Suppressor macrophage treated with lipopolysaccharide for 4 hours (primary cell): ENCODE measurements around the gene TMEM97.
"Not testable (repeated sequence)": the region's sequence is repeated elsewhere in the genome, so short reads cannot be mapped to it uniquely, and the experiment has no call there.

ENCODE experiments used
- DNase-seq: peaks from one replicate; pipeline ENCODE4 v3.0.0-alpha.2; 2020

The TMEM97 gene

DNA sequence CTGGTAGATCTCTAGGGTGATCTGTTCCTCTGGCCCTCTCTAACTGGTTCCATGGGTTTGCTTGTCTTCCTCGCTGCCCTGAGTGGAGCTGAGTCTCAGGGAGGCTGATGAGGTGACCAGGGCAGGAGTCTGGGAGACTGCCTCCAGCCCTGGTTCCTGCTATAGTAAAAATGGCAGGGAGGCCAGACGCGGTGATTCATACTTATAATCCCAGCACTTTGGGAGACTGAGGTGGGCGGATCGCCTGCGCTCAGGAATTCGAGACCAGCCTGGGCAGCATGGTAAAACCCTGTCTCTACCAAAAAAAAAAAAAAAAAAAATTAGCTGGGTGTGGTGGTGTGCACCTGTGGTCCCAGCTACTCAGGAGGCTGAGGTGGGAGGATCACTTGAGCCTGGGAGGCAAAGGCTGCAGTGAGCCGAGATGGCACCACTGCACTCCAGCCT is 19.8 kb downstream of the TMEM97 start:
- not testable (repeated sequence) for DNase-seq

DNA sequence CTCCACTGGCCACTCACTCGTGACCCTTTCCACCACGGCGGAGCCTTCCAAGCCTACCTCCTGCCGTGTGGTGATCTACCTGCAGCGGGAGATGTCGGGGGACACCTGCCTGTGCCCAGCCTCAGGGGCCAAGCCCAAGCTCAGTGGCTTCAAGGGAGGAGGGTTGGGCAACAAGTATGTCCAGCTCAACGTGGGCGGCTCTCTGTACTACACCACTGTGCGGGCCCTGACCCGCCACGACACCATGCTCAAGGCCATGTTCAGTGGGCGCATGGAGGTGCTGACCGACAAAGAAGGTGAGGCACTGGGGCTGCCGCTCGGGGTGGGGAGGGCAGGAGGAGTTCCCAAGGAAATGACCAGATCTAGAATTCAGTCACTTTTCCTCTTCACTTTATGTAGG is 20.4 kb downstream of the TMEM97 start:
- DNase-seq: no peak

DNA sequence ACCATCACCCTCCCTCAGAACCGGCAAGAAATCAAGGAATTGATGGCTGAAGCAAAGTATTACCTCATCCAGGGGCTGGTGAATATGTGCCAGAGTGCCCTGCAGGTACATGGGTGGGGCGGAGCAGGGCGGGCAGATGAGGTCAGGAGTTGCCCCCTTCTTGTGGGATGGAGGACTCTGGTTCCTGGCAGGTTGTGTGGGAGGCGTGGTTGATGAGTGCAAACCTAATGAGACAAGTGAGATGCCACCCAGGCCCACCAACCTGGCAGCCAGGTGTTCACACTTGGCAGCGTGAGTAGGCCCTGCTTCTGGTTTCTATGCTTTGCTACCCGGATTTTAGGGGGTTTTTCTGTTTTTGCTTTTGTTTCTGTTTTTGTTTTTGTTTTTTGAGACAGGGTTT is 21.4 kb downstream of the TMEM97 start:
- no peak for DNase-seq

DNA sequence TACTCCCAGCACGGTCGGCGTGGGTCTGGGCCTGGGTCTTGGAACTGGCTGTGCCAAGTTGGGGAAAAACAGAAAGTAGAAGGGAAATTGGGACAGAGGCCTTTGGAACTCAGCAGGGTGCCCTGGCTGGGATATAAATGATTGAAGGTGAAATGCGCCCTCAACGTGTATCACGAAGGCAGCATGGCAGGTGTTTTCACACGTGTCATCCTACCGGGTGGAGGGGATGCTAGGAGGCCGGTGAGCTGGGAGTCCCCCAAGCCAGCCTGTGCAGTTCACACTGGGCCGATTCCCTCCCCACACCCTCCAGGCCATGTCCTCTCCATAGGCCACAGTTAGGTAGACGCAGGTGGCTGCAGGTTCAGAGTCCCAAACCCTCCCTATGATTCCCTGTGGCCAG is 22.5 kb downstream of the TMEM97 start:
- no peak for DNase-seq

GRCh38 chr17:28342313-28342712 is 23.3 kb downstream of the TMEM97 start:
- no peak for DNase-seq

DNA sequence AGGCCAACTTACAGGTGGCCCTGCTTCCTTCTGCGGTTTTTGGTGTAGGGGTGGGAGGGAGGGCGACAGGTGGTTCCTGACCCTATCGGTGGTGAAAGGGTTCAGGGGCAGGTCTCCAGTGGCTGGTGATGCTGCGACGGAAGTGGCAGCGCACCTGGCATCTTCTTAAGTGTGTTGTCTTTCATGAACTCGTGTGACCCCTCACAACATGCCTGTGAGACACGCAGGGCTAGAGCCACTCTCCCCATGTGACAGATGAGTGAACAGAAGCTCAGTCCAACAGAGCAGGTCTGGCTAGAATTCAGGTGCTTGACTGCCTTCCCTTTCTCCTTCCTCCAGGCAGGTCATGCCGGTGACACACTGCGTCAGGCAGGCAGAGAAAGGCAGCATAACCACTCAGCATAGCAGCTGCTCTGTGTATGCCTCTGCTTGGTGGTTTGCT is 24.5 kb downstream of the TMEM97 start:
- no peak for DNase-seq

DNA sequence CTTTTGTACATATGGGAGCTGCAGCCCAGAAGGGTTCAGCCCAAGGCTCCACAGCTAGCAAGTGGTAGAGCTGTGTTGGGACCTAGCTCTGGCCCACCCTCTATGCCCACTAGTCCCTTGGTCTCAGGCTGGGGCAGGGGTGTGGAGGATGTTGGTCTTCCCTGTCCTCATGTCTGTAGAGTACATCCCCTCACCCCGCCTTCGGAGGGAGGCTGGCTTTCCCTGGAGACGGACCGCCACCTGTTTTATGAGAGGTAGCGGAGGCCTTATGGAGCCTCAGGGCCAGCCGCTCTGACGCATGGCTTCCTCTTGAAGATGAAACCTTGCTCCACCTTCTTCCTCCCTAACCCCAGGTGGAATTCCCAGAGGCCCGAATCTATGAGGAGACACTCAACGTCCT is 25.0 kb downstream of the TMEM97 start:
- DNase-seq: no peak

GRCh38 chr17:28344435-28344901 is 25.5 kb downstream of the TMEM97 start:
- DNase-seq: no peak

DNA sequence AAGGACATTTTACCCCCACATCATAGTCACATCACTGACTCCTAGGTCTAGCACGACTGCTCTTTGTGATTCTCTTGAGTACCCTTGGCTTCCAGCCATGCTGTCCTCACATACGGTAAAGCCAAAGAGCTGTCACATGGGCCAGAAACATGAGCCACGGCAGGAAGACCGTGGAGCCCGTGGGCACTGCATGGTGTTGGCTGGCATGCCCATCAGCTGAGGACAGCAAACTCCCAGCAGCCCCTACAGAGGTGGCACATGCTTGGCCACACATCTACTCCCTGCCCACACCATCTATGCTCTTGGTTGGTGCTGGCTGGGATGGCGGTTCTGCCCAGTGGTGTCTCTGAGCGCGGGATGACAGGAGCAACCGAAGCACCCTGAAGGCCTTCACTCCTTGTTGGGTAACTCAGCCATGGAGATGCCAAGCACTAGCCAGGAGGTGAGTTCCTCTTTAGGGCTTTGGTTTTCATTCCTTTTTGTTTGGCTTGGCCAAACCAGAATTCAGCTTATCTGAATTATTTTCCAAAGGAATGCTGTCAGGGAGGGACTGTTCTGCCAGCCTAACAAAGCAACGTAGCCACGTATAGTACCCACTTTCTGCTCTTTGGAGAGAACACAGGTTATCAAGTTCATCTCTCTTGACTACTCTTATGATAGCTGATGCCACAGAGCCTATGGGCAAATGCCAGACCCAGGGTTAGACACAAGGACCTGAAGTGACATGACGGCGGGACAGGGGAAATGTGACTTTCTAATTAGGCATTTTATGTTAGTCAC is 26.6 kb downstream of the TMEM97 start:
- no peak for DNase-seq

DNA sequence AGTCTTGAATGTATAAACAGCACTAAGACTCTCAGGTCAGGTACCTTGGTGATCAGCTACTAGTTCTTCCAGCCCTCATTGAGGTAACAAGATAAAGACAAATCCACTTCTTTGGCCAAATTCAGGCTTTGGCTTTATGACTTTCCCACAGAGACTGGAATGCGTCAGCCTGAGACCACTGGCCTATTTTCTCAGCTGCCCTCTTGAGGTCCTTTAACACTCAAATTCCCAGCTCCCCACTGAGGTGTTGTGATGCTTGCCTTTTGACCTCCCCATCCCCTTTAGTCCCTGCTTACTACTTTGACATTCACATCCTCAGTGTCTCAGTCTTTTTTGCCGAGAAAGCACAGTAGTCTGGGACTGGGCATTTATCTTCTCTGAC is 27.2 kb downstream of the TMEM97 start:
- DNase-seq: no peak

GRCh38 chr17:28346746-28347246 is 27.8 kb downstream of the TMEM97 start:
- DNase-seq: no peak

DNA sequence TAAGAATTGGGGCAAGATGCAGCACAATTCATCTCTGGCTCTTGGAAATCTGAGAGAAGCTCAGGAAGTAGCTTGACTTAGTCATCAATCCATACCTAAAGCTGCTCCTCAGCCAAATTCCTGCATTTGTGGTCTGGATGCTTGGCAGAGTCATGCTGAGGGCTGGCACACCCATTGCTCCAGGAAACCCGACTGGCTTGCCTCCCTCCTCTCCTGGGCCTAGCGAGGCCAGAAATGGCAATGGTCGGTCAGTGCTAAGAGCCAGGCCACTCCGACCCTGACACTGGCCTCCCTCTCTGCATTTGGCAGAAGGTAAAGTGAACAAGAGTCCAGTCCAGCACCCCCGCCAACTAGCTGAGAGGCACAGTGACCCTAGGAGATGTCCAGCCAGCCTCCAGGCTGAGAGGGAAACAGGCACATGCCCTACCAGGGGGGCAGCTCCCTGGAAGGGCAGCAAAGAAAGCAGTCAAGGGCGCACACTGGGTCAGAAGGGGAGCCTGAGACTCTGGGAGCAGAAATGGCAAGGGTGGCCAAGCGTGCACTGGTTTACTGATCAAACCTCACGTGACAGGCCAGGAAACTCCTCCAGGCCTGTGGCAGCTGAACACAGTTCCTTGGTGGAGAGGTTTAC is 28.4 kb downstream of the TMEM97 start:
- DNase-seq: no peak

DNA sequence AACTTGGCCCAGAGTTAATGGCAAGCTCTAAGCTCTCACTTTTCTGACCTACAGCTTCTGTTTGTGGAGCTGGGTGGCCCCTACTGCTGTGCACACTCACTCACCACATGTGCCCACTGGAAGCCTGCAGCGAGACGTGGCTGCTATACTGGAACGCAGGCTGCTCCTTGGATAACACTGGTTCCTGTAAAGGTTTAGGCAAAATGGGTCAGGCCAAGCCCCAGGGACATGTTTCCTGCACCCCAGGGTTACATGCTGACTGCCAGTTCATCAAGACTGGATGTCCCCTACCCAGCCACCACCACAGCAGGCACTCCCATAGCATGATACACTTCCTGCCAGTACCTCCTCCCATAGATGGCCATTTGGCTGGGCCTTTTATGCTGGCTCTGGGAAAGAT is 30.0 kb downstream of the TMEM97 start:
- no peak for DNase-seq

- no peak for DNase-seq
Observed at GRCh38 chr17:28350271-28350670, 31.3 kb downstream of the TMEM97 start.

GRCh38 chr17:28357061-28357900 is 38.3 kb downstream of the TMEM97 start, which contains the start of gene POLDIP2:
Gene POLDIP2, minus strand, starts transcription at chr17:28357527. Its CDS starts 79 bp downstream, at chr17:28357448.
- DNase-seq: peak; percentile 98

GRCh38 chr17:28357901-28358197 is 38.8 kb downstream of the TMEM97 start:
- DNase-seq: no peak

- no peak for DNase-seq
Observed at GRCh38 chr17:28363186-28363585, 44.2 kb downstream of the TMEM97 start.

DNA sequence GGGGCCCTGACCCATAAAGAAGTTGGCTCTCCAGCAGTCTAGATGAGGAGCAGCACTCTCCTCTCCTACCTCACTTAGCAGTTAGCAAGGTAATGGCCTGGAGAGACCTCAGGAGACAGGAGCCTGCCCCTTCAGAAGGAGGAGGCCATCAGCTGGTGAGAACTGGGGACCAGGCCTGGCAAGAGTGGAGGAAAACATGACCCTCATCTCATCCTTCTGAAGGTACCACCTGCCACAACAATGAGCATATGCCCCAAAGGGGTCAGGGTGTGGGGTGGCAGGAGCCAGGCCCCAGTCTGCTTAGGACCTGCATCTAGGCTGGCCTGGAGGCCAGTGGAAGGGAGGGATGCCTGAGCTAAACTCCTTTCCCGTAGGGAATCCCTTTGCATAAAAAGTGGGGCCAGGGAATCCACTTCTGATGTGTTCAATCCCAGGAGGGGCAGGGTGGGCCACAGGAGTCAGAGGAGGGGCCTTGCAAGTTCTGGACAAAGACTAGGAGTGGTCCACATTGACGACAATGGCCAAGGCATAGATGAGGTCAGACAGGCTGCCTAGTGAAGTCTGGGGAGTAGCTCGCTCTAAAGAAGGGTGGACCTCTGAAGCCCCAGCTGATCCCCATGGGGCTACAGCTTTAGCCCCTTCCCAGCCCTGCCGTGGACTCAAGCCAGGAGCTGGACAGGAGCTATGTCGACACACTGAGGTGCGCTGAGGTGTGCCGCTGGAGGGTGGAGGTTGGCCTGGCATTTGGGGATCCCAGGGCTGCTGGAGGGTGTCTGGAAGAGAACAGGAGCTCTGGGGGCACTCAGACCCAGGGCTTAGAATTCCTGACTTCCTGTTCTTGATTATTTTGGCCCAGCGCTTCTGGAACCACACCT is 45.0 kb downstream of the TMEM97 start:
- DNase-seq: no peak

- DNase-seq: no peak
Observed at GRCh38 chr17:28364665-28365363, 45.8 kb downstream of the TMEM97 start, which contains the start of gene SEBOX. Gene SEBOX, minus strand, starts transcription at chr17:28365199. Its CDS starts 48 bp downstream, at chr17:28365151.

- no peak for DNase-seq
Observed at GRCh38 chr17:28365487-28365886, 46.5 kb downstream of the TMEM97 start.

DNA sequence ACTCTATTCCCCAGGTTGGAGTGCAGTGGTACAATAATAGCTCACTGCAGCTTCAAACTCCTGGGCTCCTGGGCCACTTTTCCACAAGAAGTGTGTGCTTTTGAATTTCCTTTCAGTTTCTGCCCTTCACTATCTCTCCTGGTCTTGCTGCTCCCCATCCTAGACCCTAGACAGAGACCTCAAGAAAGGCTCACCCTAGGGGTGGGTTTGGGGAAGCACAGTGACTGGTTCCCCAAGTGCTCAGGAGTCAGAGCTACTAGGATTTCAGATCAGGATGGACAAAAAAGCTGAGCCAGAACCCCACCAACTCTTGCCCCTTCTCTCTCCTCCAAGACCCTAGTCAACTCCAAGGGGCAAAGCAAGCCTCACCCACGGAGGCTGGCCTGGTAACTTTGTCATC is 47.6 kb downstream of the TMEM97 start:
- no peak for DNase-seq
